ENCODE measurements around the gene PHF21B.

Gene PHF21B

GRCh38 chr22:45034821-45035220 is 25.0 kb upstream of the PHF21B start:
- no peak for TF ChIP-seq ZFX (IDR thresholded peaks at IDR 0.05; ENCODE audit: borderline replicate concordance)
- TF ChIP-seq, protein P1, sequence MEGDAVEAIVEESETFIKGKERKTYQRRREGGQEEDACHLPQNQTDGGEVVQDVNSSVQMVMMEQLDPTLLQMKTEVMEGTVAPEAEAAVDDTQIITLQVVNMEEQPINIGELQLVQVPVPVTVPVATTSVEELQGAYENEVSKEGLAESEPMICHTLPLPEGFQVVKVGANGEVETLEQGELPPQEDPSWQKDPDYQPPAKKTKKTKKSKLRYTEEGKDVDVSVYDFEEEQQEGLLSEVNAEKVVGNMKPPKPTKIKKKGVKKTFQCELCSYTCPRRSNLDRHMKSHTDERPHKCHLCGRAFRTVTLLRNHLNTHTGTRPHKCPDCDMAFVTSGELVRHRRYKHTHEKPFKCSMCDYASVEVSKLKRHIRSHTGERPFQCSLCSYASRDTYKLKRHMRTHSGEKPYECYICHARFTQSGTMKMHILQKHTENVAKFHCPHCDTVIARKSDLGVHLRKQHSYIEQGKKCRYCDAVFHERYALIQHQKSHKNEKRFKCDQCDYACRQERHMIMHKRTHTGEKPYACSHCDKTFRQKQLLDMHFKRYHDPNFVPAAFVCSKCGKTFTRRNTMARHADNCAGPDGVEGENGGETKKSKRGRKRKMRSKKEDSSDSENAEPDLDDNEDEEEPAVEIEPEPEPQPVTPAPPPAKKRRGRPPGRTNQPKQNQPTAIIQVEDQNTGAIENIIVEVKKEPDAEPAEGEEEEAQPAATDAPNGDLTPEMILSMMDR (IDR thresholded peaks at IDR 0.05): no peak

GRCh38 chr22:45034156-45034555 is 24.4 kb upstream of the PHF21B start:
- no peak overlapping the region for H3K27ac ChIP-seq
- TF ChIP-seq, protein P1 (IDR thresholded peaks at IDR 0.05): no peak
- TF ChIP-seq ZFX (IDR thresholded peaks at IDR 0.05; ENCODE audit: borderline replicate concordance): no peak

More at GRCh38 chr22:45034821-45035220, 25.0 kb upstream of the PHF21B start:
- no peak overlapping the region for H3K27ac ChIP-seq

DNA sequence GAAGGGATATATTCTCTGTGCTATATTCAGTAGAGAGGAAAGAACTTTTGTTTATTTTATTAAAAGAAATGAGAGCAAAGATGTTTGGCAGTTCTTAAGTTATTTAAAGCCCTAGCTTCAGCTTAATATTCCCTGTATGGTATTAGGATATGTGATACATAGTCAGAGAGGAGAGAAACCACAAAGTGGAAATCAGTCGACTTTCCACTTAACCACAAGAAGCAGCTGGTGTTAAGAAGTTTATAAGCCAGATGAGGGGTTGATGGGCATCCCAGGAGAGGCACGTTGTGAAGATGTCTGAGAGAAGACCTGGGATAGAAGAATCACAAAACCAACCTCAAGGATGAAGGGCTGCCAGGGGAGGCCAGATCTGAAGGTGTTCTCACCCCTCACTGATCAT is 23.3 kb upstream of the PHF21B start:
- H3K27ac ChIP-seq: no peak overlapping the region
- TF ChIP-seq ZFX (IDR thresholded peaks at IDR 0.05; ENCODE audit: borderline replicate concordance): no peak
- TF ChIP-seq, protein P1 (IDR thresholded peaks at IDR 0.05): no peak

DNA sequence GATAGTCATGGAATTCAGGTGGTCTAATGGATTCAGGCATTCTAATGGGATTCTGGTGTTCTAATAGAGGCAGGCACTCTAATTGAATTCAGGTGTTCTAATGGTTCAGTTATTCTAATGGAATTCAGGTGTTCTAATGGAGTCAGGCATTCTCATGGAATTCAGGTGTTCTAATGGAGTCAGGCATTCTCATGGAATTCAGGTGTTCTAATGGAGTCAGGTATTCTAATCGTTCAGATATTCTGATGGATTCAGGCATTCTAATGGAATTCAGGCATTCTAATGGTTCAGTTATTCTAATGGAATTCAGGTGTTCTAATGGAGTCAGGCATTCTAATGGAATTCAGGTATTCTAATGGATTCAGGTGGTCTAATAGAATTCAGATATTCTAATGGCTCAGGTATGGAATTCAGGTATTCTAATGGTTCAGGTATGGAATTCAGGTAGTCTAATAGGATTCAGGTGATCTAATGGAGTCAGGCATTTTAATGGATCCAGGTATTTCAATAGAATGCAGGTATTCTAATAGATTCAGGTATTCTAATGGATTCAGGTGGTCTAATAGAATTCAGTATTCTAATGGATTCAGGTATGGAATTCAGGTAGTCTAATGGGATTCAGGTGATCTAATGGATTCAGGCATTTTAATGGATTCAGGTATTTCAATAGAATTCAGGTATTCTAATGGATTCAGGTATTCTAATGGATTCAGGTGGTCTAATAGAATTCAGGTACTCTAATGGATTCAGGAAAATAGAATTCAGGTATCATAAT is 22.0 kb upstream of the PHF21B start:
- TF ChIP-seq, protein P1 (IDR thresholded peaks at IDR 0.05): no peak
- TF ChIP-seq ZFX (IDR thresholded peaks at IDR 0.05; ENCODE audit: borderline replicate concordance): no peak
- H3K27ac ChIP-seq: no peak overlapping the region

GRCh38 chr22:45029501-45029900 is 19.7 kb upstream of the PHF21B start:
- H3K27ac ChIP-seq: no peak overlapping the region
- TF ChIP-seq, protein P1 (IDR thresholded peaks at IDR 0.05): no peak
- TF ChIP-seq ZFX (IDR thresholded peaks at IDR 0.05; ENCODE audit: borderline replicate concordance): no peak

DNA sequence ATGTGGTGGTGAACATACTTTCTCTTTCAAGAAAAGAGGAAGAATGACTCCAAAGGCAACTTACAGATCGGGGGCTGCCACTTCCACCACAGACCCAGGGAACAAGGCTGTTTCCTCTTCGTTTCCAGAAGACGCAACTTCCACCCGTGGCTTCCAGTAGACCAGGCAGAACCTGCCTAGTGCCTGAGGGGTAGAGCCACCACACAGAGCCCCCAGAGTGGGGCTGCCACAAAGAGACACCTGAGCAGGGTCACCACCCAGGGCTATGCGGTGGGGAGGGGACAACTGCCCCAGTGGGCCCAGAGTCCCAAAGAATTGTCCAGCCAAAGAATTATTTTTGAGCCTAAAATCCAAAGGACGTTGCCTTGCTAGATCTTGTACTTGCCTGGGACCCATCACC is 16.7 kb upstream of the PHF21B start:
- no peak for TF ChIP-seq ZFX (IDR thresholded peaks at IDR 0.05; ENCODE audit: borderline replicate concordance)
- TF ChIP-seq, protein P1 (IDR thresholded peaks at IDR 0.05): no peak
- no peak overlapping the region for H3K27ac ChIP-seq

DNA sequence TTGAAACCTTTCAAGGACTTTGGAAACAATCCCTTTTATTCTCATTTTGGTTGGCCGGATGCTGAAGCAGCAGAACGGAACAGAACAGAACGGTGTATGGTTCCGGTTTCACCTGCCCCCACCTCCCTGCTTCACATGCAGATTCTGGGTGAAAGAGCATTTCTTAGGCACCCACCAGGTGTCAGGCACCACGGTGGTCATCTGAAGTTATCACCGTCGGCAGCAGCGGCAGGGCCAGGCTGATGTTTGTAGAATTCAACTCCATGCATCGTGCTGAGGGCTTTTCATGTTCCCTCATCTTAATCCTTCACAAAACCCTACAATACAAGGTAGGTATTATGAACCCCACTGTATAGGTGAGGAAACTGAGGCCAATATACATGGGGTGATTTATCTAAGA is 13.6 kb upstream of the PHF21B start:
- H3K27ac ChIP-seq: no peak overlapping the region
- TF ChIP-seq, protein P1 (IDR thresholded peaks at IDR 0.05): no peak
- TF ChIP-seq ZFX (IDR thresholded peaks at IDR 0.05; ENCODE audit: borderline replicate concordance): no peak
